SH-SY5Y (cell line): ENCODE results near the gene BAIAP2.

Experiments
- GATA2 ChIP-seq: IDR thresholded peaks from 2 replicates; pipeline ENCODE4 v1.6.1; 2011; ENCODE audit warnings: mild to moderate bottlenecking, low read depth, low read length
- GATA3 ChIP-seq: IDR thresholded peaks from 2 replicates; pipeline ENCODE4 v1.6.1; 2011; ENCODE audit warnings: low read depth, mild to moderate bottlenecking, low read length, moderate library complexity

GRCh38 chr17:81060416-81060815 is 25.5 kb downstream of the BAIAP2 start:
- TF ChIP-seq GATA2: no peak
- no peak for TF ChIP-seq GATA3
